ENCODE data around the gene LDB2.

DNA sequence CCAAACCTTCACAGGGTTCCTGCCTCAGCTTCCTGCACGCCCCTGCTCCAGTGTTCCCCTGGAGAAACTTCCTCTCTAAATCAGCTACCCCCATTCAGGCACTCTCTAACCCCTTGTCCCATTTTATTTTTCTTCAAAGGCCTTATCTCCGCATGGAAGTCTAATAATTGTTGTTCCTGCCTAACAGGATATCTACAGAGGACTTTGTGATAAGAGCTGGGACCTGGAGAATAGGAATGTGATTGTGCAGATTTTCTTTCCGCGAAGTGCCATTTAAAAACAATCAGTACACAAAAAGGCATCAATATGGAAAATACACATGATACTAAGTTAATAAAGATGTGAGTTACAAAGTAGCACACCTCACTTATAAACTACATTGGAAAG, 32.6 kb downstream of the LDB2 start:
- TF ChIP-seq, protein P1, sequence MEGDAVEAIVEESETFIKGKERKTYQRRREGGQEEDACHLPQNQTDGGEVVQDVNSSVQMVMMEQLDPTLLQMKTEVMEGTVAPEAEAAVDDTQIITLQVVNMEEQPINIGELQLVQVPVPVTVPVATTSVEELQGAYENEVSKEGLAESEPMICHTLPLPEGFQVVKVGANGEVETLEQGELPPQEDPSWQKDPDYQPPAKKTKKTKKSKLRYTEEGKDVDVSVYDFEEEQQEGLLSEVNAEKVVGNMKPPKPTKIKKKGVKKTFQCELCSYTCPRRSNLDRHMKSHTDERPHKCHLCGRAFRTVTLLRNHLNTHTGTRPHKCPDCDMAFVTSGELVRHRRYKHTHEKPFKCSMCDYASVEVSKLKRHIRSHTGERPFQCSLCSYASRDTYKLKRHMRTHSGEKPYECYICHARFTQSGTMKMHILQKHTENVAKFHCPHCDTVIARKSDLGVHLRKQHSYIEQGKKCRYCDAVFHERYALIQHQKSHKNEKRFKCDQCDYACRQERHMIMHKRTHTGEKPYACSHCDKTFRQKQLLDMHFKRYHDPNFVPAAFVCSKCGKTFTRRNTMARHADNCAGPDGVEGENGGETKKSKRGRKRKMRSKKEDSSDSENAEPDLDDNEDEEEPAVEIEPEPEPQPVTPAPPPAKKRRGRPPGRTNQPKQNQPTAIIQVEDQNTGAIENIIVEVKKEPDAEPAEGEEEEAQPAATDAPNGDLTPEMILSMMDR (IDR thresholded peaks at IDR 0.05; ENCODE audit: low read depth, low read length, poor library complexity, severe bottlenecking): no peak
- TF ChIP-seq EZH2phosphoT487 (IDR thresholded peaks at IDR 0.05; ENCODE audit: borderline replicate concordance, low read length): no peak
